ENCODE results near the gene ATG5. TPM values are rescaled to one million over a fixed set of nuclear protein-coding genes. Genes with fewer than 3 reads are reported as not detected.
A peak's percentile ranks its signal among the peaks of the same experiment; 100 is the strongest.

The ATG5 gene
- total RNA-seq, result 10 to 100 TPM; 39.4 to 51.6 (median 43.0) TPM
- long read RNA-seq, donor 1, transcript ATG5-208 (7 exons, 3,035 nt), result minor isoform, 6 of 83 reads
- long read RNA-seq, donor 1, transcript ATG5-204 (8 exons, 3,216 nt), result major isoform, 66 of 83 reads
- long read RNA-seq, donor 1, partial matches to known transcripts, result 4 of 83 reads
- long read RNA-seq, donor 1, other reads (novel, unspliced or antisense), result 6 of 83 reads
- long read RNA-seq, donor 2, transcript ATG5-204 (8 exons, 3,216 nt), result major isoform, 39 of 61 reads
- long read RNA-seq, donor 2, partial matches to known transcripts, result 5 of 61 reads
- long read RNA-seq, donor 2, other reads (novel, unspliced or antisense), result 9 of 61 reads

GRCh38 chr6:106325336-106326178 lies at the start of gene ATG5:
TSS of gene ATG5 (minus strand) at chr6:106325760. CDS start at chr6:106316208, 9,552 bp downstream.
- intact Hi-C loops (cut with DNase I, micrococcal nuclease), result no loop called here

GRCh38 chr6:106373502-106374239 lies 48.1 kb upstream of the ATG5 start:
- Histone ChIP-seq H3K36me3 (ENCODE audit: low read depth) (no peaks in the 10 kb centered on the region), H3K4me3 (no peak overlapping the region), H3K9me3 (no peaks in the 10 kb centered on the region), H3K4me1 (ENCODE audit: low read depth) (no peaks in the 10 kb centered on the region)
- TF ChIP-seq CTCF (IDR thresholded peaks at IDR 0.05), result no peak
- DNase-seq, result no peak
- no peak for ATAC-seq
- intact Hi-C loops (cut with DNase I, micrococcal nuclease), result no loop called here

More at GRCh38 chr6:106325336-106326178, at the start of gene ATG5:
- Histone ChIP-seq H3K4me3 (peak within 1 kb of the TSS; percentile 67), H3K36me3 (ENCODE audit: low read depth) (peaks cover 5% of the 10 kb centered on the region), H3K9me3 (no peaks in the 10 kb centered on the region), H3K4me1 (ENCODE audit: low read depth) (peaks cover 10% of the 10 kb centered on the region)
- peak; percentile 100 for DNase-seq
- no peak for TF ChIP-seq CTCF (IDR thresholded peaks at IDR 0.05)
- peak; percentile 95 for ATAC-seq

- DNase-seq, result no peak
- Histone ChIP-seq H3K4me3 (no peak overlapping the region), H3K4me1 (ENCODE audit: low read depth) (no peaks in the 10 kb centered on the region), H3K36me3 (ENCODE audit: low read depth) (no peaks in the 10 kb centered on the region), H3K9me3 (no peaks in the 10 kb centered on the region)
- intact Hi-C loops (cut with DNase I, micrococcal nuclease), result no loop called here
- ATAC-seq, result no peak
- no peak for TF ChIP-seq CTCF (IDR thresholded peaks at IDR 0.05)
Measured at GRCh38 chr6:106372838-106373501, 47.4 kb upstream of the ATG5 start.

GRCh38 chr6:106370639-106371038 lies 45.1 kb upstream of the ATG5 start:
- no peak overlapping the region for H3K4me3 ChIP-seq
- ATAC-seq, result no peak

More at GRCh38 chr6:106370639-106371038, 45.1 kb upstream of the ATG5 start:
- no peaks in the 10 kb centered on the region for H3K4me1 ChIP-seq (ENCODE audit: low read depth)
- TF ChIP-seq CTCF (IDR thresholded peaks at IDR 0.05), result no peak
- H3K9me3 ChIP-seq, result no peaks in the 10 kb centered on the region
- no peaks in the 10 kb centered on the region for H3K36me3 ChIP-seq (ENCODE audit: low read depth)
- intact Hi-C loops (cut with DNase I, micrococcal nuclease), result no loop called here
- no peak for DNase-seq

Measured in mucosa of descending colon (tissue), 3 donors.